ENCODE results near the gene RIT1.

RIT1 gene

GRCh38 chr1:155847823-155848529 lies 63.2 kb downstream of the RIT1 start:
- DNase-seq = no peak
